WTC11 (cell line): ENCODE data around the gene KCNE4. TPM values are rescaled to one million over a fixed set of nuclear protein-coding genes. Genes with fewer than 3 reads are reported as not detected.

Experiments used
- ATAC-seq: fragments of 200-7000 bp; cut with Tn5 transposase; 2 replicates; pipeline ENCODE4 v1.10.0; 2021; ENCODE audit warnings: mild to moderate bottlenecking, moderate library complexity
- CTCF ChIA-PET: fragments of 300-600 bp; sonication (Branson Sonifier 250); formaldehyde crosslinking; loops from one replicate; lab custom pipeline; 2021; ENCODE audit warnings: antibody characterized with exemption; lab: Charles Lee
- POLR2A ChIA-PET: fragments of 350-600 bp; sonication (Branson Sonifier 250); formaldehyde crosslinking; loops from one replicate; lab custom pipeline; 2021; ENCODE audit warnings: antibody characterized with exemption; lab: Charles Lee
- DNase-seq: peaks from one replicate; pipeline ENCODE4 v3.0.0; 2021; ENCODE audit warnings: low spot score
- H3K27ac Mint-ChIP-seq: 2 replicates; pipeline ENCODE4 v1.8.0; 2021; ENCODE audit warnings: mixed read lengths
- H3K27me3 Mint-ChIP-seq: 2 replicates; pipeline ENCODE4 v1.8.0; 2021; ENCODE audit warnings: low read depth, mild to moderate bottlenecking, moderate library complexity, mixed read lengths
- H3K36me3 Mint-ChIP-seq: 2 replicates; pipeline ENCODE4 v1.8.0; 2021; ENCODE audit warnings: mixed read lengths
- H3K4me1 Mint-ChIP-seq: 2 replicates; pipeline ENCODE4 v1.8.0; 2022; ENCODE audit warnings: mixed read lengths
- H3K4me3 Mint-ChIP-seq: 2 replicates; pipeline ENCODE4 v1.8.0; 2021; ENCODE audit warnings: mild to moderate bottlenecking, moderate library complexity, mixed read lengths
- H3K9me3 Mint-ChIP-seq: 2 replicates; pipeline ENCODE4 v1.8.0; 2021; ENCODE audit warnings: mixed read lengths
- CBFB ChIP-seq: sonication (generic); formaldehyde crosslinking; IDR thresholded peaks from 2 replicates; pipeline ENCODE4 v1.8.1; 2022; ENCODE audit warnings: mild to moderate bottlenecking, low read depth, missing genetic modification reagents
- ETV6 ChIP-seq: sonication (generic); formaldehyde crosslinking; IDR thresholded peaks from 2 replicates; pipeline ENCODE4 v1.8.1; 2022; ENCODE audit warnings: mild to moderate bottlenecking, missing genetic modification reagents
- FOXJ3 ChIP-seq: sonication (generic); formaldehyde crosslinking; IDR thresholded peaks from 2 replicates; pipeline ENCODE4 v1.9.0; 2021; ENCODE audit warnings: missing genetic modification reagents, mild to moderate bottlenecking, borderline replicate concordance
- GRHL2 ChIP-seq: fragments of 250-450 bp; sonication (Bioruptor Pico); IDR thresholded peaks from 2 replicates; pipeline ENCODE4 v1.8.0; 2022; ENCODE audit warnings: mild to moderate bottlenecking, moderate library complexity; ENCODE audit not compliant: insufficient replicate concordance, severe bottlenecking
- GTF2I ChIP-seq: fragments of 250-450 bp; sonication (Bioruptor Pico); conservative IDR thresholded peaks from 2 replicates; pipeline ENCODE4 v1.4.0; 2021; ENCODE audit warnings: mild to moderate bottlenecking
- MLX ChIP-seq: sonication (generic); formaldehyde crosslinking; IDR thresholded peaks from 2 replicates; pipeline ENCODE4 v1.8.1; 2023; ENCODE audit warnings: mild to moderate bottlenecking, missing genetic modification reagents, moderate library complexity
- NFYB ChIP-seq: sonication (generic); formaldehyde crosslinking; conservative IDR thresholded peaks from 2 replicates; pipeline ENCODE4 v1.8.0; 2022; ENCODE audit warnings: low read depth, missing genetic modification reagents
- NR1H2 ChIP-seq: sonication (generic); formaldehyde crosslinking; IDR thresholded peaks from 2 replicates; pipeline ENCODE4 v1.9.0; 2021; ENCODE audit warnings: mild to moderate bottlenecking, moderate library complexity, missing genetic modification reagents
- NR3C1 ChIP-seq: sonication (generic); formaldehyde crosslinking; conservative IDR thresholded peaks from 2 replicates; pipeline ENCODE4 v1.8.1; 2023; ENCODE audit warnings: low read depth, mild to moderate bottlenecking, missing genetic modification reagents
- SP1 ChIP-seq: sonication (generic); formaldehyde crosslinking; conservative IDR thresholded peaks from 2 replicates; pipeline ENCODE4 v1.8.1; 2022; ENCODE audit warnings: missing genetic modification reagents
- TEAD1 ChIP-seq: sonication (generic); formaldehyde crosslinking; IDR thresholded peaks from 2 replicates; pipeline ENCODE4 v1.8.0; 2022; ENCODE audit warnings: mild to moderate bottlenecking, missing genetic modification reagents
- ZBTB21 ChIP-seq: sonication (generic); formaldehyde crosslinking; IDR thresholded peaks from 2 replicates; pipeline ENCODE4 v1.8.1; 2023; ENCODE audit warnings: mild to moderate bottlenecking, missing genetic modification reagents, borderline replicate concordance
- ZNF121 ChIP-seq: sonication (generic); formaldehyde crosslinking; IDR thresholded peaks from 2 replicates; pipeline ENCODE4 v1.8.0; 2023; ENCODE audit warnings: missing genetic modification reagents
- ZNF396 ChIP-seq: fragments of 250-450 bp; sonication (Bioruptor Pico); IDR thresholded peaks from 2 replicates; pipeline ENCODE4 v1.8.0; 2021; ENCODE audit warnings: mild to moderate bottlenecking, moderate library complexity, borderline replicate concordance
- ZNF512 ChIP-seq: sonication (generic); formaldehyde crosslinking; IDR thresholded peaks from 2 replicates; pipeline ENCODE4 v1.8.1; 2022; ENCODE audit warnings: missing genetic modification reagents, borderline replicate concordance
- ZNF671 ChIP-seq: fragments of 250-450 bp; sonication (Bioruptor Pico); IDR thresholded peaks from 2 replicates; pipeline ENCODE4 v1.8.0; 2021; ENCODE audit warnings: mild to moderate bottlenecking
- total RNA-seq: library from RNA; stranded (reverse); gene quantifications from 3 replicates; pipeline ENCODE4 v1.2.3, GENCODE V29; 2021
- TF ChIP-seq, protein P1 (sequence below): fragments of 250-450 bp; sonication (Bioruptor Pico); conservative IDR thresholded peaks from 2 replicates; pipeline ENCODE4 v1.9.0; 2021; ENCODE audit warnings: mild to moderate bottlenecking
- TF ChIP-seq, protein P2 (sequence below): sonication (generic); formaldehyde crosslinking; IDR thresholded peaks from 2 replicates; pipeline ENCODE4 v1.8.1; 2023; ENCODE audit warnings: mild to moderate bottlenecking, missing genetic modification reagents, moderate library complexity
- TF ChIP-seq, protein P3 (sequence below): sonication (generic); formaldehyde crosslinking; IDR thresholded peaks from 2 replicates; pipeline ENCODE4 v1.8.1; 2022; ENCODE audit warnings: mild to moderate bottlenecking, moderate library complexity, missing genetic modification reagents
- TF ChIP-seq, protein P4 (sequence below): sonication (generic); formaldehyde crosslinking; IDR thresholded peaks from 2 replicates; pipeline ENCODE4 v1.8.1; 2023; ENCODE audit warnings: mild to moderate bottlenecking, moderate library complexity, missing genetic modification reagents
- TF ChIP-seq, protein P5 (sequence below): fragments of 250-450 bp; sonication (Bioruptor Pico); IDR thresholded peaks from 2 replicates; pipeline ENCODE4 v1.9.0; 2021; ENCODE audit warnings: mild to moderate bottlenecking

Gene KCNE4
- total RNA-seq, 1 experiment from 2014 or later, result 0.04 TPM

DNA sequence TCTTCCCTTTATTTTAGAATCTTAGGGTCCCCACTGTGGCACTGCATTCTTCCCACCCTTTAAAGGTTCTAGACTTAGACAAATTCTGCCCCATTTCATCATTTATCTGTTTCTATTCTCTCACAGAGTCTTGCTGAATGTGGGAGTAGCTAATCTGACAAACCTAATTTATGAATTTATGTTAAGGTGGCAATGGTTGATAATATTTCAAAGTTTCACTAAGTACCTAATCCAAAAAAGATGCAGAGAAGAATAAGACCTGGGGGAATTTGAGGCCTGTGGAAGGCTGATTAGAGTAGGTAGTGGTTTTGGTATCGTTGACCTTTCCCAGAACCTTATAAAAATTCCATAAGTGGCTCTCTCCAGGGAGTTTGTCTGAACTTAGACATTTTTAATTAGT, 18.0 kb downstream of the KCNE4 start:
- Mint-ChIP-seq H3K27me3 (no peaks in the 10 kb centered on the region), H3K27ac (no peak overlapping the region), H3K9me3 (no peaks in the 10 kb centered on the region), H3K36me3 (no peaks in the 10 kb centered on the region), H3K4me3 (no peak overlapping the region), H3K4me1 (peaks cover 6% of the 10 kb centered on the region)
- ChIA-PET CTCF (no interaction called here), POLR2A (no interaction called here)
- TF ChIP-seq, protein P1, sequence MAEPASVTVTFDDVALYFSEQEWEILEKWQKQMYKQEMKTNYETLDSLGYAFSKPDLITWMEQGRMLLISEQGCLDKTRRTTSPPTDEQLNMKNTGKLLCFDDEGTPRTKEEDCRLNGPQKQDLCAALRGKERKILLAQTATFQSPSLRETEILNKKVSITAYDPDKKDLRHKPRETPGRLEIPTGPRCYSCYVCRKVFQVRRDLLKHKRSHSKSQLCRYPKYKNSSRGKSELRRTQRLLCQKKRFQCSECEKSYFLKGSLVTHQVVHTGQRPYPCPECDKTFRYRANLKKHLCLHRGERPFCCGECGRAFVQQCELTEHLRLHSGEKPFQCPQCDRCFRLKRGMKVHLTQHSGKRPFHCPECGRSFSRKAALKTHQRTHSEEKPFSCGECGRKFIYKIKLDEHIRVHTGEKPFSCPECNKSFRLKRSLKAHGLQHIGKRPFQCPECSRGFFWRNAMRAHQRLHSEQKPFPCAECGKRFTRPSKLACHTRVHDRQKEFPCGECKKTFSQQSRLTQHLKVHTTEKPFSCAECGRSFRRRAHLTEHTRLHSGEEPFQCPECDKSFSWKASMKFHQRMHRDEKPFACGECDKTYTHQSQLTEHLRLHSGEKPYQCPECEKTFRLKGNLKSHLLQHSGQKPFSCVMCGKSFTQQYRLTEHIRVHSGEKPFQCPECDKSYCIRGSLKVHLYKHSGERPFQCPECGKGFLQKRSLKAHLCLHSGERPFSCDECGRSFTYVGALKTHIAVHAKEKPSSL (CRISPR knock-in tag), result no peak
- no peak for TF ChIP-seq ETV6 (CRISPR knock-in tag)
- no peak for TF ChIP-seq NR3C1 (CRISPR knock-in tag)
- TF ChIP-seq TEAD1 (CRISPR knock-in tag), result no peak
- no peak for TF ChIP-seq ZBTB21 (CRISPR knock-in tag)
- TF ChIP-seq NFYB (CRISPR knock-in tag), result no peak
- TF ChIP-seq MLX (CRISPR knock-in tag), result no peak
- TF ChIP-seq, protein P2, sequence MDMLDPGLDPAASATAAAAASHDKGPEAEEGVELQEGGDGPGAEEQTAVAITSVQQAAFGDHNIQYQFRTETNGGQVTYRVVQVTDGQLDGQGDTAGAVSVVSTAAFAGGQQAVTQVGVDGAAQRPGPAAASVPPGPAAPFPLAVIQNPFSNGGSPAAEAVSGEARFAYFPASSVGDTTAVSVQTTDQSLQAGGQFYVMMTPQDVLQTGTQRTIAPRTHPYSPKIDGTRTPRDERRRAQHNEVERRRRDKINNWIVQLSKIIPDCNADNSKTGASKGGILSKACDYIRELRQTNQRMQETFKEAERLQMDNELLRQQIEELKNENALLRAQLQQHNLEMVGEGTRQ (CRISPR knock-in tag), result no peak
- TF ChIP-seq ZNF121 (CRISPR knock-in tag), result no peak
- no peak for TF ChIP-seq GRHL2 (CRISPR knock-in tag)
- TF ChIP-seq CBFB (CRISPR knock-in tag), result no peak
- TF ChIP-seq, protein P3, sequence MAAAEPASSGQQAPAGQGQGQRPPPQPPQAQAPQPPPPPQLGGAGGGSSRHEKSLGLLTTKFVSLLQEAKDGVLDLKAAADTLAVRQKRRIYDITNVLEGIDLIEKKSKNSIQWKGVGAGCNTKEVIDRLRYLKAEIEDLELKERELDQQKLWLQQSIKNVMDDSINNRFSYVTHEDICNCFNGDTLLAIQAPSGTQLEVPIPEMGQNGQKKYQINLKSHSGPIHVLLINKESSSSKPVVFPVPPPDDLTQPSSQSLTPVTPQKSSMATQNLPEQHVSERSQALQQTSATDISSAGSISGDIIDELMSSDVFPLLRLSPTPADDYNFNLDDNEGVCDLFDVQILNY (CRISPR knock-in tag), result no peak
- no peak for TF ChIP-seq GTF2I (CRISPR knock-in tag)
- ATAC-seq, result no peak
- no peak for DNase-seq

- POLR2A ChIA-PET, result no interaction called here
- Mint-ChIP-seq H3K36me3 (no peaks in the 10 kb centered on the region), H3K9me3 (peaks cover under 1% of the 10 kb centered on the region; the same call in 1 of the 2 replicates), H3K27ac (no peak overlapping the region), H3K27me3 (no peaks in the 10 kb centered on the region), H3K4me1 (peaks cover 6% of the 10 kb centered on the region), H3K4me3 (no peak overlapping the region)
- ATAC-seq (no peak), DNase-seq (no peak)
- CTCF ChIA-PET, result no interaction called here
- TF ChIP-seq NR1H2 (CRISPR knock-in tag), result no peak
Measured at GRCh38 chr2:223071139-223071538, 19.1 kb downstream of the KCNE4 start.

- TF ChIP-seq FOXJ3 (CRISPR knock-in tag), result no peak
- no peak for TF ChIP-seq ZNF396 (CRISPR knock-in tag)
- TF ChIP-seq ZNF671 (CRISPR knock-in tag), result no peak
- TF ChIP-seq, protein P4, sequence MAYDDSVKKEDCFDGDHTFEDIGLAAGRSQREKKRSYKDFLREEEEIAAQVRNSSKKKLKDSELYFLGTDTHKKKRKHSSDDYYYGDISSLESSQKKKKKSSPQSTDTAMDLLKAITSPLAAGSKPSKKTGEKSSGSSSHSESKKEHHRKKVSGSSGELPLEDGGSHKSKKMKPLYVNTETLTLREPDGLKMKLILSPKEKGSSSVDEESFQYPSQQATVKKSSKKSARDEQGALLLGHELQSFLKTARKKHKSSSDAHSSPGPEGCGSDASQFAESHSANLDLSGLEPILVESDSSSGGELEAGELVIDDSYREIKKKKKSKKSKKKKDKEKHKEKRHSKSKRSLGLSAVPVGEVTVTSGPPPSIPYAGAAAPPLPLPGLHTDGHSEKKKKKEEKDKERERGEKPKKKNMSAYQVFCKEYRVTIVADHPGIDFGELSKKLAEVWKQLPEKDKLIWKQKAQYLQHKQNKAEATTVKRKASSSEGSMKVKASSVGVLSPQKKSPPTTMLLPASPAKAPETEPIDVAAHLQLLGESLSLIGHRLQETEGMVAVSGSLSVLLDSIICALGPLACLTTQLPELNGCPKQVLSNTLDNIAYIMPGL (CRISPR knock-in tag), result no peak
- TF ChIP-seq, protein P5, sequence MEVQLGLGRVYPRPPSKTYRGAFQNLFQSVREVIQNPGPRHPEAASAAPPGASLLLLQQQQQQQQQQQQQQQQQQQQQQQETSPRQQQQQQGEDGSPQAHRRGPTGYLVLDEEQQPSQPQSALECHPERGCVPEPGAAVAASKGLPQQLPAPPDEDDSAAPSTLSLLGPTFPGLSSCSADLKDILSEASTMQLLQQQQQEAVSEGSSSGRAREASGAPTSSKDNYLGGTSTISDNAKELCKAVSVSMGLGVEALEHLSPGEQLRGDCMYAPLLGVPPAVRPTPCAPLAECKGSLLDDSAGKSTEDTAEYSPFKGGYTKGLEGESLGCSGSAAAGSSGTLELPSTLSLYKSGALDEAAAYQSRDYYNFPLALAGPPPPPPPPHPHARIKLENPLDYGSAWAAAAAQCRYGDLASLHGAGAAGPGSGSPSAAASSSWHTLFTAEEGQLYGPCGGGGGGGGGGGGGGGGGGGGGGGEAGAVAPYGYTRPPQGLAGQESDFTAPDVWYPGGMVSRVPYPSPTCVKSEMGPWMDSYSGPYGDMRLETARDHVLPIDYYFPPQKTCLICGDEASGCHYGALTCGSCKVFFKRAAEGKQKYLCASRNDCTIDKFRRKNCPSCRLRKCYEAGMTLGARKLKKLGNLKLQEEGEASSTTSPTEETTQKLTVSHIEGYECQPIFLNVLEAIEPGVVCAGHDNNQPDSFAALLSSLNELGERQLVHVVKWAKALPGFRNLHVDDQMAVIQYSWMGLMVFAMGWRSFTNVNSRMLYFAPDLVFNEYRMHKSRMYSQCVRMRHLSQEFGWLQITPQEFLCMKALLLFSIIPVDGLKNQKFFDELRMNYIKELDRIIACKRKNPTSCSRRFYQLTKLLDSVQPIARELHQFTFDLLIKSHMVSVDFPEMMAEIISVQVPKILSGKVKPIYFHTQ (CRISPR knock-in tag), result no peak
- no peak for TF ChIP-seq SP1 (CRISPR knock-in tag)
- TF ChIP-seq NFYB (CRISPR knock-in tag), result no peak
- TF ChIP-seq ZNF512 (CRISPR knock-in tag), result no peak
- Mint-ChIP-seq H3K9me3 (peaks cover 8% of the 10 kb centered on the region), H3K27me3 (no peaks in the 10 kb centered on the region), H3K27ac (no peak overlapping the region), H3K4me1 (peaks cover under 1% of the 10 kb centered on the region; the same call in 1 of the 2 replicates), H3K4me3 (no peak overlapping the region), H3K36me3 (no peaks in the 10 kb centered on the region)
- ATAC-seq, result no peak
- no peak for DNase-seq
- ChIA-PET CTCF (no interaction called here), POLR2A (no interaction called here)
Measured at GRCh38 chr2:223072826-223073225, 20.8 kb downstream of the KCNE4 start.
